GM19023 (cell line): Measurements from ENCODE around the gene SEC14L6.
"Not testable (repeated sequence)": the region's sequence is repeated elsewhere in the genome, so short reads cannot be mapped to it uniquely, and the experiment has no call there.

Experiments
- ATAC-seq: cut with Tn5 transposase; IDR thresholded peaks from one replicate; pipeline ENCODE4 v1.9.1; 2021; ENCODE audit warnings: mild to moderate bottlenecking, moderate library complexity; ENCODE audit not compliant: unreplicated experiment

The SEC14L6 gene

GRCh38 chr22:30546616-30547015 lies at the start of gene SEC14L6:
SEC14L6 (minus strand) TSS chr22:30546741; CDS start chr22:30546682, 59 bp downstream.
- ATAC-seq = no peak

GRCh38 chr22:30596199-30596598 lies 49.7 kb upstream of the SEC14L6 start:
- no peak for ATAC-seq

GRCh38 chr22:30592360-30592713 lies 45.8 kb upstream of the SEC14L6 start:
- not testable (repeated sequence) for ATAC-seq

GRCh38 chr22:30591588-30592359 lies 45.2 kb upstream of the SEC14L6 start, which contains the start of gene PES1:
PES1 (minus strand) TSS chr22:30591910; CDS start chr22:30591833, 77 bp downstream.
- ATAC-seq = peak; percentile 98

- ATAC-seq = no peak
These were observed 44.6 kb upstream of the SEC14L6 start for GRCh38 chr22:30591191-30591587.

GRCh38 chr22:30586414-30586813 lies 39.9 kb upstream of the SEC14L6 start:
- no peak for ATAC-seq

GRCh38 chr22:30584441-30584840 lies 37.9 kb upstream of the SEC14L6 start:
- no peak for ATAC-seq

GRCh38 chr22:30582788-30583545 lies 36.4 kb upstream of the SEC14L6 start:
- ATAC-seq = no peak

GRCh38 chr22:30582051-30582450 lies 35.5 kb upstream of the SEC14L6 start:
- no peak for ATAC-seq

GRCh38 chr22:30580896-30581295 lies 34.4 kb upstream of the SEC14L6 start:
- no peak for ATAC-seq

GRCh38 chr22:30578481-30578880 lies 31.9 kb upstream of the SEC14L6 start:
- ATAC-seq = no peak

- ATAC-seq = no peak
These were observed 29.3 kb upstream of the SEC14L6 start for GRCh38 chr22:30575859-30576258.

- ATAC-seq = no peak
These were observed 28.6 kb upstream of the SEC14L6 start for GRCh38 chr22:30574997-30575671.

- no peak for ATAC-seq
These were observed 27.8 kb upstream of the SEC14L6 start, which contains the start of gene GAL3ST1 for GRCh38 chr22:30574095-30574981. GAL3ST1 (minus strand) TSS chr22:30574665; CDS start chr22:30557392, 17,273 bp downstream.

GRCh38 chr22:30573594-30574094 lies 27.1 kb upstream of the SEC14L6 start:
- ATAC-seq = no peak

GRCh38 chr22:30572840-30573593 lies 26.5 kb upstream of the SEC14L6 start:
- no peak for ATAC-seq

- ATAC-seq = no peak
These were observed 25.7 kb upstream of the SEC14L6 start for GRCh38 chr22:30572210-30572609.

GRCh38 chr22:30569674-30570202 lies 23.2 kb upstream of the SEC14L6 start:
- no peak for ATAC-seq

GRCh38 chr22:30568137-30568805 lies 21.7 kb upstream of the SEC14L6 start:
- no peak for ATAC-seq
